HepG2 (cell line): ENCODE results near the gene PLB1.

ENCODE experiments used
- CC2D1A ChIP-seq: sonication (generic); formaldehyde crosslinking; IDR thresholded peaks from 2 replicates; pipeline ENCODE4 v1.8.1; 2023; ENCODE audit warnings: mild to moderate bottlenecking, missing genetic modification reagents
- CHD4 ChIP-seq: fragments of 200-600 bp; sonication (generic); IDR thresholded peaks from 2 replicates; pipeline ENCODE4 v1.7.0; 2017; ENCODE audit warnings: mild to moderate bottlenecking, low read length, borderline replicate concordance
- EP300 ChIP-seq, 3 experiments: sonication (generic) in 1 of 3; formaldehyde crosslinking in 1 of 3; IDR thresholded peaks; 2 replicates each; pipeline versions ENCODE4 v1.5.1 to v1.6.1; 2011 to 2020; ENCODE audit warnings: low read depth in 2 of 3, low read length in 2 of 3, borderline replicate concordance in 1 of 3, improper control_type of control experiment in 1 of 3, mild to moderate bottlenecking in 1 of 3, missing genetic modification reagents in 1 of 3, moderate library complexity in 1 of 3
- MTF2 ChIP-seq: sonication (generic); formaldehyde crosslinking; IDR thresholded peaks from 2 replicates; pipeline ENCODE4 v1.5.0; 2020; ENCODE audit warnings: missing genetic modification reagents, borderline replicate concordance
- SMAD3 ChIP-seq: sonication (generic); formaldehyde crosslinking; IDR thresholded peaks from 2 replicates; pipeline ENCODE4 v1.4.0; 2020; ENCODE audit warnings: missing genetic modification reagents
- SP1 ChIP-seq, 2 experiments: fragments of 450-650 bp in 1 of 2; sonication (generic) in 1 of 2; formaldehyde crosslinking in 1 of 2; IDR thresholded peaks; 2 replicates each; pipeline versions ENCODE4 v1.4.0 to v1.6.1; 2016 to 2020; ENCODE audit warnings: missing genetic modification reagents in 1 of 2
- TBL1XR1 ChIP-seq: fragments of 150-350 bp; IDR thresholded peaks from 2 replicates; pipeline ENCODE4 v1.6.1; 2014; ENCODE audit warnings: borderline replicate concordance, low read length; ENCODE audit not compliant: partially characterized antibody
- TBX3 ChIP-seq: fragments of 450-650 bp; IDR thresholded peaks from 2 replicates; pipeline ENCODE4 v1.6.1; 2017; ENCODE audit warnings: antibody characterized with exemption, mild to moderate bottlenecking, inconsistent platforms, borderline replicate concordance
- ZBTB7A ChIP-seq: sonication (generic); formaldehyde crosslinking; IDR thresholded peaks from 2 replicates; pipeline ENCODE4 v1.8.0; 2022; ENCODE audit warnings: mild to moderate bottlenecking, missing genetic modification reagents
- ZNF660 ChIP-seq: sonication (generic); formaldehyde crosslinking; IDR thresholded peaks from 2 replicates; pipeline ENCODE4 v1.5.1; 2020; ENCODE audit warnings: mild to moderate bottlenecking, low read depth, missing genetic modification reagents, borderline replicate concordance
- ZNF761 ChIP-seq: sonication (generic); formaldehyde crosslinking; conservative IDR thresholded peaks from 2 replicates; pipeline ENCODE4 v1.4.0; 2020; ENCODE audit warnings: mild to moderate bottlenecking, missing genetic modification reagents
- TF ChIP-seq, protein P1 (sequence below): IDR thresholded peaks from 2 replicates; pipeline ENCODE4 v1.6.1; 2012; ENCODE audit warnings: inconsistent platforms

DNA sequence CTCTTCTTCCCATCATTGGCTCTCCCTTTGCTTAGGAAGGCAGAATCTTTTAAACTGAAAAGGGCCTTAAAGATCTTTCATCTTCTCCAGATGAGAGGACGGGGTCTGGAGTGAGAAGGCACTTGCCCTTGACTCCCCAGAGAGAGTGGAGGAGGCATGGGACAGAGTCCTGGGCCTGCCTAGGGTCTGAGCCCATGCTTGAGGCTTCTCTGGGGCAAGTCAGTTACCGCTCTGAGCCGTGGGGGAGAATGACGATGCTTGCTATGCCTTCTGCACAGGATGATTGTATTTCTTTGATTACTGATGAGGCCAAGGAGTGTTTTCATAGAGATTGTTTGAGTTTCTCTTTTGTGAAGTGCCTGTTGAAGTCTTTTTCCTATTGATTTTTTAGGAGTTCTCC lies 921 bp downstream of the PLB1 start:
- TF ChIP-seq ZBTB7A (no peak), ZNF761 (no peak), CHD4 (no peak), EP300 (IDR thresholded peaks at IDR 0.05; ENCODE audit: low read depth in 2 of 2, low read length in 2 of 2) (no peak), EP300 (CRISPR knock-in tag; IDR thresholded peaks at IDR 0.05; ENCODE audit: borderline replicate concordance) (no peak), SMAD3 (no peak), ZNF660 (CRISPR knock-in tag) (no peak), TBL1XR1 (no peak), CC2D1A (CRISPR knock-in tag) (no peak), SP1 (IDR thresholded peaks at IDR 0.05) (no peak), SP1 (CRISPR knock-in tag; IDR thresholded peaks at IDR 0.05) (no peak), MTF2 (CRISPR knock-in tag) (no peak), TBX3 (no peak)
- TF ChIP-seq, protein P1, sequence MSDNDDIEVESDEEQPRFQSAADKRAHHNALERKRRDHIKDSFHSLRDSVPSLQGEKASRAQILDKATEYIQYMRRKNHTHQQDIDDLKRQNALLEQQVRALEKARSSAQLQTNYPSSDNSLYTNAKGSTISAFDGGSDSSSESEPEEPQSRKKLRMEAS = no peak
